Chondrocyte (in vitro differentiated cells): Measurements from ENCODE around the gene IL34. TPM values are rescaled to one million over a fixed set of nuclear protein-coding genes. Genes with fewer than 3 reads are reported as not detected.

ENCODE experiments used
- DNase-seq: peaks from one replicate; pipeline ENCODE4 v3.0.0; 2021; ENCODE audit warnings: mixed read lengths, low spot score
- H3K27ac Mint-ChIP-seq: one replicate; pipeline ENCODE4 v1.8.0; 2021; ENCODE audit warnings: mild to moderate bottlenecking, moderate library complexity, mixed read lengths; ENCODE audit not compliant: unreplicated experiment
- H3K27me3 Mint-ChIP-seq: 2 replicates; pipeline ENCODE4 v1.8.0; 2021; ENCODE audit warnings: low read depth, mixed read lengths
- H3K36me3 Mint-ChIP-seq: 2 replicates; pipeline ENCODE4 v1.8.0; 2021; ENCODE audit warnings: low read depth, mixed read lengths
- H3K4me1 Mint-ChIP-seq: 2 replicates; pipeline ENCODE4 v1.8.0; 2021; ENCODE audit warnings: low read depth, mild to moderate bottlenecking, mixed read lengths
- H3K4me3 Mint-ChIP-seq: one replicate; pipeline ENCODE4 v1.8.0; 2021; ENCODE audit warnings: mild to moderate bottlenecking, moderate library complexity, mixed read lengths; ENCODE audit not compliant: unreplicated experiment
- H3K9me3 Mint-ChIP-seq: 2 replicates; pipeline ENCODE4 v1.8.0; 2021; ENCODE audit warnings: low read depth, mixed read lengths
- CTCF ChIP-seq: fragments of 200-600 bp; sonication (generic); IDR thresholded peaks from 2 replicates; pipeline ENCODE4 v1.5.0; 2021; ENCODE audit warnings: antibody characterized with exemption, mild to moderate bottlenecking, moderate library complexity
- total RNA-seq: library from RNA; stranded (reverse); gene quantifications from 3 replicates; pipeline ENCODE4 v1.2.1, GENCODE V29; 2021

The IL34 gene
- total RNA-seq, 1 donor from 2014 or later = 20.8 TPM

GRCh38 chr16:70697594-70698170, 51.3 kb downstream of the IL34 start:
- H3K27ac Mint-ChIP-seq = peak overlapping the region; percentile 100
- peaks cover 94% of the 10 kb centered on the region for H3K4me1 Mint-ChIP-seq
- no peak for DNase-seq
- H3K4me3 Mint-ChIP-seq = no peak overlapping the region
- peak; percentile 70 for TF ChIP-seq CTCF
- no peaks in the 10 kb centered on the region for H3K27me3 Mint-ChIP-seq
- peaks cover 4% of the 10 kb centered on the region for H3K36me3 Mint-ChIP-seq
- H3K9me3 Mint-ChIP-seq = no peaks in the 10 kb centered on the region

GRCh38 chr16:70698901-70699300, 52.5 kb downstream of the IL34 start:
- Mint-ChIP-seq H3K36me3 (peaks cover 4% of the 10 kb centered on the region), H3K4me1 (peaks cover 94% of the 10 kb centered on the region), H3K27me3 (no peaks in the 10 kb centered on the region), H3K4me3 (no peak overlapping the region), H3K9me3 (no peaks in the 10 kb centered on the region), H3K27ac (no peak overlapping the region)
- TF ChIP-seq CTCF = no peak
- no peak for DNase-seq

- peaks cover 4% of the 10 kb centered on the region for H3K36me3 Mint-ChIP-seq
- H3K4me3 Mint-ChIP-seq = no peak overlapping the region
- H3K4me1 Mint-ChIP-seq = peaks cover 94% of the 10 kb centered on the region
- H3K27ac Mint-ChIP-seq = peak overlapping the region; percentile 100
- H3K9me3 Mint-ChIP-seq = no peaks in the 10 kb centered on the region
- no peak for DNase-seq
- TF ChIP-seq CTCF = no peak
- no peaks in the 10 kb centered on the region for H3K27me3 Mint-ChIP-seq
These were observed 53.3 kb downstream of the IL34 start for GRCh38 chr16:70699696-70700095.

- DNase-seq = no peak
- Mint-ChIP-seq H3K4me3 (no peak overlapping the region), H3K4me1 (peaks cover 94% of the 10 kb centered on the region), H3K27me3 (no peaks in the 10 kb centered on the region), H3K36me3 (peaks cover 4% of the 10 kb centered on the region), H3K27ac (peak overlapping the region; percentile 100), H3K9me3 (no peaks in the 10 kb centered on the region)
- TF ChIP-seq CTCF = no peak
These were observed 54.0 kb downstream of the IL34 start for GRCh38 chr16:70700101-70701020.

- H3K9me3 Mint-ChIP-seq = no peaks in the 10 kb centered on the region
- peak overlapping the region; percentile 100 for H3K27ac Mint-ChIP-seq
- peaks cover 4% of the 10 kb centered on the region for H3K36me3 Mint-ChIP-seq
- H3K27me3 Mint-ChIP-seq = no peaks in the 10 kb centered on the region
- DNase-seq = no peak
- peaks cover 92% of the 10 kb centered on the region for H3K4me1 Mint-ChIP-seq
- TF ChIP-seq CTCF = no peak
- H3K4me3 Mint-ChIP-seq = no peak overlapping the region
These were observed 54.7 kb downstream of the IL34 start for GRCh38 chr16:70701036-70701435.
